ENCODE measurements around the gene DNAH7.

GRCh38 chr2:195768431-195768830 is 300.2 kb downstream of the DNAH7 start:
- TF ChIP-seq USF2 (IDR thresholded peaks at IDR 0.05; ENCODE audit: low read depth, low read length) = no peak
- TF ChIP-seq ELK1 (IDR thresholded peaks at IDR 0.05; ENCODE audit: borderline replicate concordance, low read depth, low read length) = no peak
- no peak for TF ChIP-seq POLR2A (IDR thresholded peaks at IDR 0.05; ENCODE audit: low read depth, low read length)
- no peak for TF ChIP-seq CTCF (conservative IDR thresholded peaks at IDR 0.05; ENCODE audit: low read depth, low read length)
- no peak for TF ChIP-seq RCOR1 (IDR thresholded peaks at IDR 0.05; ENCODE audit: insufficient replicate concordance, low read length)
- TF ChIP-seq MXI1 (IDR thresholded peaks at IDR 0.05; ENCODE audit: borderline replicate concordance, low read depth, low read length) = no peak
- no peak for TF ChIP-seq RAD21 (IDR thresholded peaks at IDR 0.05; ENCODE audit: low read length)
- TF ChIP-seq SMC3 (IDR thresholded peaks at IDR 0.05; ENCODE audit: low read depth, low read length) = no peak
- no peak for TF ChIP-seq CHD1 (IDR thresholded peaks at IDR 0.05; ENCODE audit: low read depth, low read length)
- TF ChIP-seq RFX5 (IDR thresholded peaks at IDR 0.05; ENCODE audit: low read depth, low read length) = no peak

All from IMR-90 (cell line).